GM18505 (cell line): ENCODE measurements around the gene DNAJB7.
"Not testable (repeated sequence)": the region's sequence is repeated elsewhere in the genome, so short reads cannot be mapped to it uniquely, and the experiment has no call there.

Experiments
- ATAC-seq: cut with Tn5 transposase; IDR thresholded peaks from one replicate; pipeline ENCODE4 v1.9.1; 2021; ENCODE audit not compliant: unreplicated experiment
- POLR2A ChIP-seq: IDR thresholded peaks from 4 replicates; pipeline ENCODE4 v1.6.1; 2011; ENCODE audit warnings: borderline replicate concordance; ENCODE audit not compliant: insufficient read depth, insufficient read length; ENCODE audit errors: extremely low read depth

The DNAJB7 gene

DNA sequence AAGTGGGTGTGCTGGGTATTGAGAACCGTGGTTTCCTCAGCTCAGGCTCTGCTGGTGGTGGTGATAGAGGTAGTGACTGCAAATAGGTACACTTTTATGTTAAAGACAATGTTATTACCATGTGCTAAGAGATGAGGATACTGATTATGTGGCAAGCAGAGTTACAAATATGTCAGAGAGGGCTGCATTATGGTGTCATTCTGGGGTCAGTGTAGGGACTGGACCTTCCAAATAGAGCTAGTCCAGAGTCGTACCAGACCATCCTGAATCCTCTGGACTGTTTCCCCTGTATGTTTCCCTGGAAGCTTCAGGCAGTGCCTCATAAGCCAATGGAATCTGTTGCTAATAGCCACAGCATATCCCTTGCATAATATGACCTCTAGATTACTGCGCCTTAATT, at the start of gene DNAJB7:
Gene DNAJB7, minus strand, starts transcription at position 101 of the 400 bp plus-strand sequence. CDS start 119 bp downstream, outside the sequence.
- no peak for ATAC-seq
- TF ChIP-seq POLR2A = no peak

DNA sequence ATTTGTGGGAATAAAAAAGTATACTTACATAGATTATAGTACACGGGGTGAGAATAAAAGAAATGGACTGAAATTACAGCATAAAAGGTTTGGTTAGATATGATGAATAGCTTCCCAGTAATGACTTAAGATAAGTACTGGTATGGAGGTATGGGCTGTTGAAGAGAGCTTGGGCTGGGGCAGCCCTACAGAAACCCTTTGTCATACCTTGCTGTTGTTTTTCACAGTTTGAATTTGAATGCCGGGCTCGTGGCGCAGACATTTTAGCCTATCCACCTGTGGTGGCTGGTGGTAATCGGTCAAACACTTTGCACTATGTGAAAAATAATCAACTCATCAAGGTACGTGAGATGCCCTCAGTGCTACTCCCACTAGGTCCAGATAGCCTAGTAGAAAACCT, 47.0 kb upstream of the DNAJB7 start:
- no peak for ATAC-seq
- TF ChIP-seq POLR2A = no peak

DNA sequence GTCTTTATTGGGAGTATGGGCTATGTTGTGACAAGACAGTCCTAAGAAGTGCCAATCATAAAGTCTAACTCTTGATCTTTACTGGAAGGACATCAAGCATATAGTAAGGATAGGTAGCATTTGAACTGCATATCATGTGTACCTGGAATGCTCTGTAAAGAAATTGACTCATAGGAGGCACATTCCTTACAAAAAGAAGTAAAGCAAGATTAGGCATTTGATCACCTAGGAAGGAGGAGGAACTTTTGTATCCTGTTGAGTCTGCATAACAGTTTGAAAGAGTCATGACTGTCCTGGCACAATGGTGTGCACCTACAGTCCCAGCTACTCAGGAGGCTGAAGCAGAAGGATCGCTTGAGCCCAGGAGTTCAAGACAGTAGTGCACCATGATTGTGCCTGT, 42.2 kb upstream of the DNAJB7 start:
- no peak for ATAC-seq
- TF ChIP-seq POLR2A = no peak

DNA sequence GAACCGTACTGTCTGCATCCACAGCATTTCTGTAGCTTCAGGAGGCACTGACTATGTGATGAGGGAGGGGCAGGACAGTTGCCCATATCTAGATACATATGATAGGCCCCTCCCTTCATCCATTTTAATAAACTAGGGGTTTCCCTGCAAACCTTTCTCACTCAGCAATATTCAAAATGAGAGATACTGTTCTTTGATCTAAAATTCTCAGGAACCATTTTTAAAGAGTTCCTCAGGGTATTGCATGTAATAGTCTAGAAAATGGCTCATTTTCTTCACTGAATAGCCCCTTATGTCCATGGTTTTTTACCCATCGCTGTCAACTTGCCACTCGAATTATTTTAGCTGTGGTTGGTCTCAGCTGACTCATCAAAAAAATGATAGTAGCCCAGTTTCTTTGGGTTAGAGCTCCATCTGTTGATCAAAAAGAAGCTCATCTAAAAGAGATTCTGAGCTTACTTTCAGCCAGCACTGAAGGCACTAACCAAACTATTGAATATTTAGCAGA, 37.0 kb upstream of the DNAJB7 start:
- no peak for TF ChIP-seq POLR2A
- ATAC-seq = no peak

DNA sequence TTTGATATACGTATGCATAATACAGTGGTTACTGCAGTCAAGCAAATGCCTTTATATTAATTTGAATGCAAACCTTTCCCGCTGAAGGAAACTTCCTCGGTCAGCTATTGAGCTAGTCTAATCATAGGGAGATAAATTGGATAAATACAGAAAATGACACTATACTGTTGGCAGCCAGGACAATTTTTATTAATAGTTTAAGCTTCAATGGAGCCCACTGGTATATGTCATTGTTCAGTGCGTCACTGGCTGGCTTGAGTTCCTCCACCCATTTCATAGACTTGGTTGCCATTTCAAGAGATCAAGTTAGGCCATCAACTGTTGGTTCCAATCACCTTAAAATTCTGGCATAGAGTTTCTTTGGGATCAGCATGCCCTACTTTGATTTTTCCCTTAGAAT, 32.5 kb upstream of the DNAJB7 start:
- no peak for TF ChIP-seq POLR2A
- ATAC-seq = no peak

DNA sequence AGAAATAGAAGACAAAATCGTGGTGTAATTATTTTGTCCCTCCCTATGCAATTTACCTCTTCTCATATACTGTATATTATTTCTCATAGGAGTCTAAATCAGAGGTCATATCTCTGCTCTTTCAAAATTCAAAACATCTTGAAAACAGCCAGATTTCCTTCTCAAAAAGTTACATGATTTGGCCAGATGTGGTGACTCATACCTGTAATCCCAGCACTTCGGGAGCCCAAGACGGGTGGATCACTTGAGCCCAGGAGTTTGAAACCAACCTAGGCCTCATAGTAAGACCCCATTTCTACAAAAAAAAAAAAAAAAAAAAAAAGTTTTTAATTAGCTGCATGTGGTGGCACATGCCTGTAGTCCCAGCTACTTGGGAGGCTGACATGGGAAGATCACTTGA, 29.0 kb upstream of the DNAJB7 start:
- no peak for ATAC-seq
- no peak for TF ChIP-seq POLR2A

DNA sequence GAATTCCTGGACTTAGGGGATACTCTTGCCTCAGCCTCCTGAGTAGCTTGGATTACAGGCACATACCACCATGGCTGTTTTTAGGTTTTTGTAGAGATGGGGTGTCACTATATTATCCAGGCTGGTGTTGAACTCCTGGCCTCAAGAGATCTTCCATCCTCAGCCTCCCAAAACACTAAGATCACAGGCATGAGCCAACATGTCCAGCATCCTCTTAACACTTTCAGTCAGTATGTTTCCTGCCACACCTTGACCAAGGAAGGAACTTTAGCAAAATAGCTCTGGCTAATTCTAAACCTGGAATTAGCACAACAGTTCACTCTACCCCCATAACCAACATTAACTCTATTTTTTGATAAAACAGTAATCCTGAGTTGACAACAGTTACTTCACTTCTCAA, 27.2 kb upstream of the DNAJB7 start:
- no peak for ATAC-seq

DNA sequence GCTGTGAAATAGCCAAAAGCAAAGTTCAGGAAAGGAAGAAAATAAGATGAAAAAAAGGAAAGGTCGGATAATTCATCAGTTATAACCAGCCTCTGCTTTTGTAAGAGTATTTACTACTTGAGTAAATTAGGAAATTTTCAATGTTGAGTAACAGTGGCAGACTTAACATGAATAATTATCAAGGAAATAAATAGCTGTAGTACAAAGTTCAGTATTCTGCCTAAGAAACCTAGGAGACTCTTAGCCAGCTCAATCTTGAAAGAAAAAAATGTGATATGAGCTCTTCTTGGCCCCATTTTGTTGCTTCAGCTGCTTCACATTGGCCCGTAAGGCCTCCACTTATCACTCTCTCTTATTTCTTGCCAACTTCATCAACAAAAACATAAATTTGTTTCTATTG, 17.0 kb upstream of the DNAJB7 start:
- no peak for TF ChIP-seq POLR2A
- ATAC-seq = no peak

More for the DNA sequence above, 27.2 kb upstream of the DNAJB7 start:
- no peak for TF ChIP-seq POLR2A

DNA sequence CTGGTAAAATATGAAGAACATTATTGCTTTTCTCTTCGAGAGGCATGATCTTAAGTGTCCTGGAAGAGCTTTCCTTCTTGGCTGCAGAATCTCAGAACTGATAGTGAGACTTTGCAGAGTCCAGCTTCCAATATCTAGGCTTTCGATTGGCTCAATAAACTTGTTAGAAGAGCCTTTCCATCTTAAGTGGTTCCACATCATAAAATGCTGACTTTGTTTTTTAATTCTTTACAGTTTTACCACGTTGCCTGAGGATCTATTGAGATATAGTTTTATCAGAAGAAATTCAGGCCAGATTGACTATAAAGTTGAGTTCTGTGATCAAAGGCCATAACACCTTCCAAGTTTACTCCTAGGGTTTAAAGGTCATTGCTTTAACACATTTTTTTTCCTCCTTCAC, 15.6 kb upstream of the DNAJB7 start:
- ATAC-seq = no peak
- TF ChIP-seq POLR2A = no peak

DNA sequence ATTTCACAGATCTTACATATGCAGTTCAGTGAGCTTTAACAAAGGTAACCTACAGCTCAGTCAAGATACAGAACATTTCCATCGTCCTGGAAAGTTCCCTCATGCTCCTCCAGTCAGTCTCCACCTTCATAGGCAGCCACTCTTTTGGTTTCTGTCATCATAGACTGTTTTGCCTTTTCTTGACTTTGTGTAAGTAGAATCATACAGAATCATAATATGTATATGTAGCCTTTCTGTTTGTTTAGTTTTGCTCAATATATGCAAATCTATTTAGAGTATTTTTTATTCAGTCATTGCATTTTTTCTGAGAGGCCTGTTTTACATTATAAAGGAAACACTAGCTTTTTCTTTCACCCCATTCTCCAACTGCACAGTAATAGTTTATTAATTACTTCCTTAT, 15.0 kb upstream of the DNAJB7 start:
- no peak for ATAC-seq
- TF ChIP-seq POLR2A = no peak

DNA sequence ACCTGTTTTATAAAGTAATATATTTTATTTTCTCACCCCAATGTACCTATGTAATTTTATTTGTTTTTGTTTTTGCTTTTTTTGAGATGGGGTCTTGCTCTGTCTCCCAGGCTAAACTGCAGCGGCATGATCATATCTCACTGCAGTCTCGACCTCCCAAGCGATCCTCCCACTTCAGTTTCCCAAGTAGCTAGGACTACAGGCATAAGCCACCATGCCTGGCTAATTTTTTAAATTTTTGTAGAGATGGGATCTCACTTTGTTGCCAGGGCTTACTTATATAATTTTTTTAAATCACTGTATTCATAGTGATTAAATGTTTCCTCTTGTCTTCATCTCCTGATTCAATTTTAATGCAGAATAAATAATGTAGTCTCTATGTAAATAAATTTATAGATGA, 13.2 kb upstream of the DNAJB7 start:
- no peak for TF ChIP-seq POLR2A

DNA sequence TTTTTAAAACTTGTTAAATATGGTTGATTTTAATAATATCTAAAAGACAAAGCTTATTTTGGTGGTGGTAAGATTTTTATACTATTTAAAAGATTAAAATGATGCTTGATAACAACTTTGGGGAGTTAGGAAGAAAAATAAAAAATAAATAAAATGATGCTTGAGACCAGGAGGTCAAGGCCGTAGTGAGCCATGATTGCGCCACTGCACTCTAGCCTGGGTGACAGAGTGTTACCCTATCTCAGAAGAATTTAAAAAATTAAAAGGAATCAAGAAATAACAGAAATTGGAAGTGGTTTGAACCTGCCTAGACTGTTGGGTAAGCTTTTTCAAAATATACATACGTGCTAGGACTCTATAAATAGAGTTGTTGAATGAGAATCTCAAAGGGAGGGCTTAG, 12.1 kb upstream of the DNAJB7 start:
- TF ChIP-seq POLR2A = no peak
- ATAC-seq = no peak

More for the DNA sequence above, 13.2 kb upstream of the DNAJB7 start:
- no peak for ATAC-seq

DNA sequence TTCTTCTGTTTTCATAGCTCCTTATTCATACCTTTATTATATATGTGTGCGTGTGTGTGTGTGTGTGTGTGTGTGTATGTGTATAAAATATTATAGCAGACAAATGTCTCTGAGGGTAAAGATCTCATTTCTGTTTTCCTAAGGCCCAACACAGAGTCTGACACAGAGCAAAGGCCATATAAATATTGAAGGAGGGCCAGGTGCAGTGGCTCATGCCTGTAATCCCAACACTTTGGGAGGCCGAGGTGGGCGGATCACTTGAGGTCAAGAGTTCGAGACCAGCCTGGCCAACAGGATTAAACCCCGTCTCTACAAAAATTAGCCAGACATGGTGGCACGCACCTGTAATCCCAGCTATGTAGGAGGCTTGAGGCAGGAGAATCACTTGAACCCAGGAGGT, 6.5 kb upstream of the DNAJB7 start:
- ATAC-seq = not testable (repeated sequence)

DNA sequence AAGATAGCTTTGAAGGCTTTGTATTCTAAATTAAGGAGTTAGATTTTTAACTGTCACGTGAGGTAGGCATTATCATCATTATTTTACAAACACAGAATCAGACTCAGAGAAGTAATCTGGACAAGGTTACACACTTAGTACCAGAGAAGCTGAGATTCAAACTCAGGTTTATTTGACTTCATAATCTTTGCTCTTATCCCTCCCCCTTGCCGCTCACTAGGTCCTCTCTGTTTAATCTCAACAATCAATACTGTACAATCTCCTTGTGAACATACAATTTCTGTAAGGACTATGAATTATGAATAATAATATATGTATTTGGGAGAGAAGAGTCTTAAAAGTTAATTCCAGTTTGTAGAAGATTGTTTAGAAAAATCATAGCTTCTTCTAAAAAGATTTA, 5.2 kb upstream of the DNAJB7 start:
- no peak for ATAC-seq
- no peak for TF ChIP-seq POLR2A

DNA sequence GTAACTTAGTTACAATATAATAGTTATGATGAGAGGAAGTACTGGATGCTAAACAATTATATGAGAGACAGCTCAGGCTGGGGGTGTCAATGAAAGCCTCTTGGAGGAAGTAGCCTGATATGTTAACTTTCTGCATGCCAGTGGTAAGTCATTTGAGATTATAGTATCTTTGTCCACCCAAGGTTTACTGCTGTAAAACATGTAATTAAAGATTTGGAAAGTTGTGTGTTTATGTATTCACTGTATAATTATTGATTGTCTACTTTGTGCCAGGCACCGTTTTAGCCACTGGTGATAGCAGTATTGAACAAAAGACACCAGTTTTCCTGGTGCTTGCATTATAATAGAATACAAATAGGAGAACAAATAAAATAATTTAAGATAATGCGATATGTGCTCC, 624 bp upstream of the DNAJB7 start:
- ATAC-seq = no peak
- no peak for TF ChIP-seq POLR2A

DNA sequence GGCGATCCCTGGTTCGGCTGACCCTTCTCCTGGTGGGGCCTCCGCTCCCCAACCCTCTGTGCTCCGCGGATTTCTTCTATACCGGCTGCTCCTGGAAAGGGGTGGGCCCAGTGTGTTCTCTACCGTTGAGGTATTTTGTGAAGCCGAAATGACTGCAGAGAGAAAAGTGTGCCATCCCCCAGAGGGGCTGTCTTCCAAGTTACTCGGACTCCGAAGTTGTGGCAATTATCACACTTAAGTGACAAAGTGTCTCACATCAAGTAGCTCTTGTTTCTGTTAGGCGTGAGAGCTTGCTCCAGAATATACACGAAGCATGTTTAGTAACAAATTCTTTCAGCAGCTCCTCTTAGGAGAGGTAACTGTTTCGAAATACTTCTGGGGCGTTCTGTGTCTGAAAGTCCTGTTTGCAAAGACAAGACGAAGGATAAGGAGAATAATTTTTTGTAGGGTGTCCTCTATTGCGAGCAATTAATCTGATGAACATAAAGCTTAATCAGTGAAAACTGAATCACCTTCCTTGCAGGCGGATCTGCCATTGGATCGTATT, 4.5 kb downstream of the DNAJB7 start:
- no peak for ATAC-seq
- TF ChIP-seq POLR2A = no peak
